AG04449 (cell line): ENCODE measurements around the gene HJURP.

Experiments
- CTCF ChIA-PET: fragments of 350-600 bp; formaldehyde crosslinking; extraction: SDS; loops from one replicate; lab custom pipeline; 2021; ENCODE audit warnings: antibody characterized with exemption; lab: Yijun Ruan, JAX
- POLR2A ChIA-PET: fragments of 400-600, 350-600 bp; formaldehyde crosslinking; extraction: SDS; loops from one replicate; lab custom pipeline; 2020; ENCODE audit warnings: antibody characterized with exemption, inconsistent platforms; lab: Yijun Ruan, JAX
- DNase-seq: peaks from one replicate; pipeline ENCODE4 v3.0.0-alpha.2; 2010; ENCODE audit warnings: low read depth, low spot score
- H3K4me3 ChIP-seq: 2 replicates; pipeline ENCODE4 v1.5.1; 2011; ENCODE audit warnings: low read depth, mild to moderate bottlenecking, control low read depth, low read length
- CTCF ChIP-seq: IDR thresholded peaks from one replicate; pipeline ENCODE4 v1.5.1; 2011; ENCODE audit warnings: mild to moderate bottlenecking, moderate library complexity, low read length, control low read depth, inconsistent platforms; ENCODE audit not compliant: insufficient read depth; ENCODE audit errors: missing control alignments

The HJURP gene

GRCh38 chr2:233851169-233851568 lies 3.2 kb downstream of the HJURP start:
- H3K4me3 ChIP-seq, result no peak overlapping the region
- DNase-seq, result no peak
- ChIA-PET CTCF (no interaction called here), POLR2A (no interaction called here)
- TF ChIP-seq CTCF, result no peak

GRCh38 chr2:233850745-233851144 lies 3.6 kb downstream of the HJURP start:
- TF ChIP-seq CTCF, result no peak
- ChIA-PET POLR2A (no interaction called here), CTCF (no interaction called here)
- DNase-seq, result no peak
- no peak overlapping the region for H3K4me3 ChIP-seq

- POLR2A ChIA-PET, result interaction anchor here (0.6 kb wide), 1 partner anchor 12 kb away, joined by 3 read pairs; no protein-coding TSS in a partner anchor
- CTCF ChIA-PET, result interaction anchor here (0.7 kb wide), 2 partner anchors 15 to 996 kb away, joined by 3 read pairs; no protein-coding TSS in a partner anchor
Observed at GRCh38 chr2:233849607-233850271, 4.6 kb downstream of the HJURP start.

GRCh38 chr2:233848276-233848675 lies 6.1 kb downstream of the HJURP start:
- POLR2A ChIA-PET, result no interaction called here
- TF ChIP-seq CTCF, result no peak
- H3K4me3 ChIP-seq, result no peak overlapping the region
- CTCF ChIA-PET, result no interaction called here
- DNase-seq, result no peak

More at GRCh38 chr2:233849607-233850271, 4.6 kb downstream of the HJURP start:
- no peak overlapping the region for H3K4me3 ChIP-seq
- DNase-seq, result no peak
- TF ChIP-seq CTCF, result no peak

- TF ChIP-seq CTCF, result no peak
- POLR2A ChIA-PET, result no interaction called here
- no peak for DNase-seq
- no peak overlapping the region for H3K4me3 ChIP-seq
- CTCF ChIA-PET, result interaction anchor here (1.0 kb wide), 1 partner anchor 11 kb away, joined by 3 read pairs; no protein-coding TSS in a partner anchor
Observed at GRCh38 chr2:233847248-233847898, 7.0 kb downstream of the HJURP start.
